HepG2 (cell line): ENCODE measurements around the gene USP30. TPM values are rescaled to one million over a fixed set of nuclear protein-coding genes. Genes with fewer than 3 reads are reported as not detected.
A peak's percentile ranks its signal among the peaks of the same experiment; 100 is the strongest.

Source experiments
- ATAC-seq: fragments of 200-7000 bp; cut with Tn5 transposase; 3 replicates; pipeline ENCODE4 v1.9.1; 2020; ENCODE audit warnings: mild to moderate bottlenecking, moderate library complexity
- BruUV-seq: library from RNA; stranded (reverse); fragments of 400-500 nt; replicated peaks from 2 replicates; lab custom pipeline; 2021; lab: Mats Ljungman, UMichigan
- CTCF ChIA-PET: fragments of 300-600 bp; formaldehyde crosslinking; extraction: SDS; loops from one replicate; lab custom pipeline; 2021; ENCODE audit warnings: low total read pairs, inconsistent platforms, low intra/inter-chr PET ratio; lab: Yijun Ruan, JAX
- POLR2A ChIA-PET: fragments of 350-600 bp; sonication (Branson Sonifier 250); formaldehyde crosslinking; loops from one replicate; lab custom pipeline; 2020; ENCODE audit warnings: antibody characterized with exemption, inconsistent platforms; lab: Yijun Ruan, JAX
- DNase-seq: peaks from one replicate; pipeline ENCODE4 v3.0.0-alpha.2; 2015; ENCODE audit warnings: low spot score
- FAIRE-seq: peaks from 3 replicates; lab custom pipeline; 2011; peaks lifted over from hg19 to GRCh38; lab: Jason Lieb, UNC
- H2AFZ ChIP-seq: one replicate; pipeline ENCODE4 v1.6.1; 2011; ENCODE audit warnings: low read length, inconsistent platforms
- H3K27ac ChIP-seq: fragments of 300-600 bp; 3 replicates; pipeline ENCODE4 v1.8.0; 2011; ENCODE audit warnings: mixed run types, mild to moderate bottlenecking, mixed read lengths, low read length, inconsistent platforms; ENCODE audit not compliant: insufficient read depth; ENCODE audit errors: extremely low read length
- H3K27me3 ChIP-seq, 2 experiments: fragments of 200-600 bp in 1 of 2; 2 replicates in 1 of 2; 3 replicates in 1 of 2; pipeline versions ENCODE4 v1.6.0 to v1.8.0; 2011; ENCODE audit warnings: low read length in 2 of 2, mild to moderate bottlenecking in 2 of 2, moderate library complexity in 2 of 2, inconsistent platforms in 1 of 2; ENCODE audit not compliant: insufficient read depth in 2 of 2, control insufficient read depth in 1 of 2
- H3K36me3 ChIP-seq, 2 experiments: fragments of 200-600 bp in 1 of 2; replicated peaks in 1 of 2; 2 replicates in 1 of 2; 3 replicates in 1 of 2; pipeline versions ENCODE4 v1.5.1 to v1.8.0; 2011; ENCODE audit warnings: low read length in 2 of 2, inconsistent platforms in 1 of 2; ENCODE audit not compliant: insufficient read depth in 2 of 2, control insufficient read depth in 1 of 2
- H3K4me1 ChIP-seq: 2 replicates; pipeline ENCODE4 v1.5.1; 2012; ENCODE audit warnings: low read length, inconsistent platforms; ENCODE audit not compliant: insufficient read depth
- H3K4me2 ChIP-seq: 2 replicates; pipeline ENCODE4 v1.6.0; 2011; ENCODE audit warnings: low read depth, low read length, inconsistent platforms
- H3K4me3 ChIP-seq, 3 experiments: fragments of 200-600 bp in 1 of 3; sonication (generic), shearing (Covaris generic) in 1 of 3; replicated peaks in 1 of 3; 2 replicates each; pipeline ENCODE4 v1.5.1; 2011 to 2016; ENCODE audit warnings: low read length in 3 of 3, inconsistent platforms in 2 of 3, low read depth in 2 of 3, mild to moderate bottlenecking in 2 of 3, control low read depth in 1 of 3, mixed read lengths in 1 of 3; ENCODE audit not compliant: insufficient read depth in 1 of 3
- H3K79me2 ChIP-seq: one replicate; pipeline ENCODE4 v1.6.1; 2011; ENCODE audit warnings: low read length, inconsistent platforms; ENCODE audit not compliant: insufficient read depth
- H3K9ac ChIP-seq: 2 replicates; pipeline ENCODE4 v1.6.0; 2011; ENCODE audit warnings: mild to moderate bottlenecking, low read depth, low read length, inconsistent platforms; ENCODE audit not compliant: insufficient read depth
- H3K9me3 ChIP-seq: 2 replicates; pipeline ENCODE4 v1.5.1; 2012; ENCODE audit warnings: mild to moderate bottlenecking, low read length
- H4K20me1 ChIP-seq: 2 replicates; pipeline ENCODE4 v1.6.0; 2011; ENCODE audit warnings: inconsistent platforms, mild to moderate bottlenecking, low read length, moderate library complexity; ENCODE audit not compliant: insufficient read depth
- AHDC1 ChIP-seq: sonication (generic); formaldehyde crosslinking; IDR thresholded peaks from 2 replicates; pipeline ENCODE4 v1.5.1; 2020; ENCODE audit warnings: mild to moderate bottlenecking, missing genetic modification reagents, borderline replicate concordance
- ETV6 ChIP-seq: sonication (generic); formaldehyde crosslinking; conservative IDR thresholded peaks from 2 replicates; pipeline ENCODE4 v1.4.0; 2020; ENCODE audit warnings: missing genetic modification reagents
- FOXA3 ChIP-seq: IDR thresholded peaks from 2 replicates; pipeline ENCODE4 v1.6.1; 2016; ENCODE audit warnings: missing genetic modification reagents, missing compliant biosample characterization
- MTF1 ChIP-seq: sonication (generic); formaldehyde crosslinking; IDR thresholded peaks from 2 replicates; pipeline ENCODE4 v1.5.0; 2020; ENCODE audit warnings: missing genetic modification reagents
- REXO4 ChIP-seq: sonication (generic); formaldehyde crosslinking; IDR thresholded peaks from 2 replicates; pipeline ENCODE4 v1.8.0; 2022; ENCODE audit warnings: missing genetic modification reagents, mild to moderate bottlenecking, borderline replicate concordance
- SIN3B ChIP-seq: fragments of 150-350 bp; IDR thresholded peaks from 2 replicates; pipeline ENCODE4 v1.6.1; 2014; ENCODE audit warnings: low read length
- THYN1 ChIP-seq: sonication (generic); formaldehyde crosslinking; IDR thresholded peaks from 2 replicates; pipeline ENCODE4 v1.8.1; 2023; ENCODE audit warnings: low read depth, mild to moderate bottlenecking, moderate library complexity, missing genetic modification reagents, borderline replicate concordance
- ZBTB1 ChIP-seq: sonication (generic); formaldehyde crosslinking; IDR thresholded peaks from 2 replicates; pipeline ENCODE4 v1.4.0; 2020; ENCODE audit warnings: missing genetic modification reagents, borderline replicate concordance
- ZBTB38 ChIP-seq: sonication (generic); formaldehyde crosslinking; IDR thresholded peaks from 2 replicates; pipeline ENCODE4 v1.5.1; 2020; ENCODE audit warnings: mild to moderate bottlenecking, missing genetic modification reagents
- ZNF10 ChIP-seq: sonication (generic); formaldehyde crosslinking; IDR thresholded peaks from 2 replicates; pipeline ENCODE4 v1.4.0; 2020; ENCODE audit warnings: mild to moderate bottlenecking, low read depth, missing genetic modification reagents, borderline replicate concordance
- ZNF12 ChIP-seq: sonication (generic); formaldehyde crosslinking; IDR thresholded peaks from 2 replicates; pipeline ENCODE4 v1.5.0; 2020; ENCODE audit warnings: missing genetic modification reagents
- WGBS: methylation state at CpG from one replicate; pipeline ENCODE4 v1.1.6; 2017; ENCODE audit warnings: low lambda C conversion rate; 5-methylcytosine and 5-hydroxymethylcytosine counted together
- in situ Hi-C: cut with HindIII; loops from 2 replicates; pipeline ENCODE4 v1.10.0; 2017; ENCODE audit warnings: low pct_unique_long_range_greater_than_20kb; ENCODE audit not compliant: extremely low pct_ligation_motif_present
- intact Hi-C: fragments of 100-400 bp; cut with micrococcal nuclease; formaldehyde crosslinking; loops from one replicate; pipeline ENCODE4 v1.10.0; 2022; ENCODE audit not compliant: unreplicated experiment
- polyA plus RNA-seq, 8 experiments: library from polyadenylated mRNA; depleted of rRNA in 3 of 8; stranded (reverse) in 7 of 8; unstranded in 1 of 8; fragments of >200 nt; fragmentation: Illumina TruSeq in 4 of 8; extraction: Trizol in 4 of 8; gene quantifications; 2 replicates each; pipeline versions ENCODE4 v1.2.1 to v1.2.3, GENCODE V29; 2011 to 2016; ENCODE audit warnings: low read depth in 4 of 8, missing spikeins in 1 of 8, mixed read lengths in 1 of 8; ENCODE audit not compliant: insufficient read depth in 1 of 8
- total RNA-seq, 5 experiments: library from RNA; depleted of rRNA; stranded (reverse); fragments of >200 nt; fragmentation: Illumina TruSeq; extraction: Trizol; gene quantifications; 2 replicates each; pipeline ENCODE4 v1.2.3, GENCODE V29; 2016; ENCODE audit warnings: low read depth in 1 of 5
- TF ChIP-seq, protein P1 (sequence below): sonication (generic); formaldehyde crosslinking; IDR thresholded peaks from 2 replicates; pipeline ENCODE4 v1.4.0; 2020; ENCODE audit warnings: missing genetic modification reagents, mild to moderate bottlenecking, borderline replicate concordance
- TF ChIP-seq, protein P2 (sequence below): sonication (generic); formaldehyde crosslinking; IDR thresholded peaks from 2 replicates; pipeline ENCODE4 v1.8.1; 2023; ENCODE audit warnings: mild to moderate bottlenecking, missing genetic modification reagents

USP30 gene
- total and polyA plus RNA-seq, 2 of the 13 experiments (the other 11 are each of a cell fraction or from before 2014, with no cell fraction given) = 11.2 to 20.8 TPM

- 1% methylated on average over 13 of the region's 14 CpGs for WGBS
- BruUV-seq = TSS peak; percentile 68
- peak; percentile 94 for DNase-seq
- peak; percentile 97 for FAIRE-seq
- H3K9me3 ChIP-seq = no peaks in the 10 kb centered on the region
- peak within 1 kb of the TSS; percentile 52 to 86 (median 65) for H3K4me3 ChIP-seq
- peak within 1 kb of the TSS; percentile 97 for H3K27ac ChIP-seq
- H3K36me3 ChIP-seq = no peaks in the 10 kb centered on the region; a peak in 1 of 5 replicates
- ChIA-PET POLR2A (interaction anchor here (0.9 to 3.2 kb wide), 17 partner anchors 14 to 554 kb away, joined by 3 to 22 read pairs (median 4); partner anchors contain the start of genes ISCU and SSH1), CTCF (no interaction called here)
- H4K20me1 ChIP-seq = no peaks in the 10 kb centered on the region
- intact Hi-C loops = loop anchor here (5.0 kb wide), 2 partner anchors 36 to 131 kb away; no protein-coding TSS in a partner anchor
- no peaks in the 10 kb centered on the region for H3K27me3 ChIP-seq
- peak within 1 kb of the TSS; percentile 80 for H3K9ac ChIP-seq
- H3K4me1 ChIP-seq = peaks cover 79% of the 10 kb centered on the region
- in situ Hi-C loops = no loop called here
- peaks cover 13% of the 10 kb centered on the region for H3K79me2 ChIP-seq
- ATAC-seq = peak; percentile 84
- peak within 1 kb of the TSS; percentile 93 for H3K4me2 ChIP-seq
- peak within 1 kb of the TSS; percentile 64 for H2AFZ ChIP-seq
- TF ChIP-seq ZBTB1 (CRISPR knock-in tag) (no peak), REXO4 (CRISPR knock-in tag) (no peak), ZNF10 (CRISPR knock-in tag) (no peak), ETV6 (CRISPR knock-in tag) (0 out of 2 replicates have a peak, but pooled peaks have one; percentile 51), ZBTB38 (CRISPR knock-in tag) (no peak), MTF1 (CRISPR knock-in tag) (no peak), AHDC1 (CRISPR knock-in tag) (peak; percentile 39; the same call in 1 of the 2 replicates), FOXA3 (CRISPR knock-in tag) (peak; percentile 71), THYN1 (CRISPR knock-in tag) (no peak), ZNF12 (CRISPR knock-in tag) (0 out of 2 replicates have a peak, but pooled peaks have one; percentile 13), SIN3B (0 out of 2 replicates have a peak, but pooled peaks have one; percentile 13)
- TF ChIP-seq, protein P1, sequence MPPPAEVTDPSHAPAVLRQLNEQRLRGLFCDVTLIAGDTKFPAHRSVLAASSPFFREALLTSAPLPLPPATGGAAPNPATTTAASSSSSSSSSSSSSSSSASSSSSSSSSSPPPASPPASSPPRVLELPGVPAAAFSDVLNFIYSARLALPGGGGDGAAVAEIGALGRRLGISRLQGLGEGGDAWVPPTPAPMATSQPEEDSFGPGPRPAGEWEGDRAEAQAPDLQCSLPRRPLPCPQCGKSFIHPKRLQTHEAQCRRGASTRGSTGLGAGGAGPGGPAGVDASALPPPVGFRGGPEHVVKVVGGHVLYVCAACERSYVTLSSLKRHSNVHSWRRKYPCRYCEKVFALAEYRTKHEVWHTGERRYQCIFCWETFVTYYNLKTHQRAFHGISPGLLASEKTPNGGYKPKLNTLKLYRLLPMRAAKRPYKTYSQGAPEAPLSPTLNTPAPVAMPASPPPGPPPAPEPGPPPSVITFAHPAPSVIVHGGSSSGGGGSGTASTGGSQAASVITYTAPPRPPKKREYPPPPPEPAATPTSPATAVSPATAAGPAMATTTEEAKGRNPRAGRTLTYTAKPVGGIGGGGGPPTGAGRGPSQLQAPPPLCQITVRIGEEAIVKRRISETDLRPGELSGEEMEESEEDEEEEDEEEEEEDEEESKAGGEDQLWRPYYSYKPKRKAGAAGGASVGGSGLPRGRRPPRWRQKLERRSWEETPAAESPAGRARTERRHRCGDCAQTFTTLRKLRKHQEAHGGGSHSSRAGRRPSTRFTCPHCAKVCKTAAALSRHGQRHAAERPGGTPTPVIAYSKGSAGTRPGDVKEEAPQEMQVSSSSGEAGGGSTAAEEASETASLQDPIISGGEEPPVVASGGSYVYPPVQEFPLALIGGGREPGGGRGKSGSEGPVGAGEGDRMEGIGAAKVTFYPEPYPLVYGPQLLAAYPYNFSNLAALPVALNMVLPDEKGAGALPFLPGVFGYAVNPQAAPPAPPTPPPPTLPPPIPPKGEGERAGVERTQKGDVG = no peak; the same call in 1 of the 2 replicates
- TF ChIP-seq, protein P2, sequence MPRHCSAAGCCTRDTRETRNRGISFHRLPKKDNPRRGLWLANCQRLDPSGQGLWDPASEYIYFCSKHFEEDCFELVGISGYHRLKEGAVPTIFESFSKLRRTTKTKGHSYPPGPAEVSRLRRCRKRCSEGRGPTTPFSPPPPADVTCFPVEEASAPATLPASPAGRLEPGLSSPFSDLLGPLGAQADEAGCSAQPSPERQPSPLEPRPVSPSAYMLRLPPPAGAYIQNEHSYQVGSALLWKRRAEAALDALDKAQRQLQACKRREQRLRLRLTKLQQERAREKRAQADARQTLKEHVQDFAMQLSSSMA (CRISPR knock-in tag) = no peak
These were observed 63.6 kb downstream of the USP30 start, which contains the start of gene ACACB for GRCh38 chr12:109115758-109116610. Gene ACACB, plus strand, starts transcription at chr12:109116587. Its CDS starts 22,819 bp downstream, at chr12:109139406.
